ENCODE results near the gene DLK1. TPM values are rescaled to one million over a fixed set of nuclear protein-coding genes. Genes with fewer than 3 reads are reported as not detected.
A peak's percentile ranks its signal among the peaks of the same experiment; 100 is the strongest.

DLK1 gene
- total and polyA plus RNA-seq, 2 of the 13 experiments (the other 11 are each of a cell fraction or from before 2014, with no cell fraction given) = 95.5 to 312 TPM

- TF ChIP-seq HNRNPL (IDR thresholded peaks at IDR 0.05; ENCODE audit: low read depth, low read length) (peak; percentile 86), RXRB (CRISPR knock-in tag; IDR thresholded peaks at IDR 0.05; ENCODE audit: borderline replicate concordance) (peak; percentile 51; the same call in 1 of the 2 replicates), TEAD3 (CRISPR knock-in tag; optimal IDR thresholded peaks at IDR 0.05; ENCODE audit: borderline replicate concordance) (peak; percentile 20), BHLHE40 (IDR thresholded peaks at IDR 0.05; ENCODE audit: low read length) (no peak), NRL (CRISPR knock-in tag; IDR thresholded peaks at IDR 0.05; ENCODE audit: borderline replicate concordance) (0 out of 2 replicates have a peak, but pooled peaks have one; percentile 14), IRF9 (CRISPR knock-in tag; IDR thresholded peaks at IDR 0.05; ENCODE audit: borderline replicate concordance) (0 out of 2 replicates have a peak, but pooled peaks have one; percentile 57), TBX2 (CRISPR knock-in tag; IDR thresholded peaks at IDR 0.05; ENCODE audit: borderline replicate concordance) (peak; percentile 30; the same call in 1 of the 2 replicates), ZNF281 (CRISPR knock-in tag; IDR thresholded peaks at IDR 0.05; ENCODE audit: borderline replicate concordance) (peak; percentile 49; the same call in 1 of the 2 replicates), EP300 (IDR thresholded peaks at IDR 0.05; ENCODE audit: low read depth in 2 of 2, low read length in 2 of 2) (peak; percentile 53 to 78; a peak in 3 of 4 replicates), EP300 (CRISPR knock-in tag; IDR thresholded peaks at IDR 0.05; ENCODE audit: borderline replicate concordance) (no peak; the same call in 1 of the 2 replicates), ZSCAN12 (CRISPR knock-in tag; IDR thresholded peaks at IDR 0.05) (no peak)
- TF ChIP-seq, protein P1, sequence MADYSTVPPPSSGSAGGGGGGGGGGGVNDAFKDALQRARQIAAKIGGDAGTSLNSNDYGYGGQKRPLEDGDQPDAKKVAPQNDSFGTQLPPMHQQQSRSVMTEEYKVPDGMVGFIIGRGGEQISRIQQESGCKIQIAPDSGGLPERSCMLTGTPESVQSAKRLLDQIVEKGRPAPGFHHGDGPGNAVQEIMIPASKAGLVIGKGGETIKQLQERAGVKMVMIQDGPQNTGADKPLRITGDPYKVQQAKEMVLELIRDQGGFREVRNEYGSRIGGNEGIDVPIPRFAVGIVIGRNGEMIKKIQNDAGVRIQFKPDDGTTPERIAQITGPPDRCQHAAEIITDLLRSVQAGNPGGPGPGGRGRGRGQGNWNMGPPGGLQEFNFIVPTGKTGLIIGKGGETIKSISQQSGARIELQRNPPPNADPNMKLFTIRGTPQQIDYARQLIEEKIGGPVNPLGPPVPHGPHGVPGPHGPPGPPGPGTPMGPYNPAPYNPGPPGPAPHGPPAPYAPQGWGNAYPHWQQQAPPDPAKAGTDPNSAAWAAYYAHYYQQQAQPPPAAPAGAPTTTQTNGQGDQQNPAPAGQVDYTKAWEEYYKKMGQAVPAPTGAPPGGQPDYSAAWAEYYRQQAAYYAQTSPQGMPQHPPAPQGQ (CRISPR knock-in tag; IDR thresholded peaks at IDR 0.05; ENCODE audit: borderline replicate concordance) = no peak
- TF ChIP-seq, protein P2, sequence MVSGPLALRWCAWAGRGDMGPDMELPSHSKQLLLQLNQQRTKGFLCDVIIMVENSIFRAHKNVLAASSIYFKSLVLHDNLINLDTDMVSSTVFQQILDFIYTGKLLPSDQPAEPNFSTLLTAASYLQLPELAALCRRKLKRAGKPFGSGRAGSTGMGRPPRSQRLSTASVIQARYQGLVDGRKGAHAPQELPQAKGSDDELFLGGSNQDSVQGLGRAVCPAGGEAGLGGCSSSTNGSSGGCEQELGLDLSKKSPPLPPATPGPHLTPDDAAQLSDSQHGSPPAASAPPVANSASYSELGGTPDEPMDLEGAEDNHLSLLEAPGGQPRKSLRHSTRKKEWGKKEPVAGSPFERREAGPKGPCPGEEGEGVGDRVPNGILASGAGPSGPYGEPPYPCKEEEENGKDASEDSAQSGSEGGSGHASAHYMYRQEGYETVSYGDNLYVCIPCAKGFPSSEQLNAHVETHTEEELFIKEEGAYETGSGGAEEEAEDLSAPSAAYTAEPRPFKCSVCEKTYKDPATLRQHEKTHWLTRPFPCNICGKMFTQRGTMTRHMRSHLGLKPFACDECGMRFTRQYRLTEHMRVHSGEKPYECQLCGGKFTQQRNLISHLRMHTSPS (CRISPR knock-in tag; IDR thresholded peaks at IDR 0.05; ENCODE audit: low read depth) = peak; percentile 90
- TF ChIP-seq, protein P3, sequence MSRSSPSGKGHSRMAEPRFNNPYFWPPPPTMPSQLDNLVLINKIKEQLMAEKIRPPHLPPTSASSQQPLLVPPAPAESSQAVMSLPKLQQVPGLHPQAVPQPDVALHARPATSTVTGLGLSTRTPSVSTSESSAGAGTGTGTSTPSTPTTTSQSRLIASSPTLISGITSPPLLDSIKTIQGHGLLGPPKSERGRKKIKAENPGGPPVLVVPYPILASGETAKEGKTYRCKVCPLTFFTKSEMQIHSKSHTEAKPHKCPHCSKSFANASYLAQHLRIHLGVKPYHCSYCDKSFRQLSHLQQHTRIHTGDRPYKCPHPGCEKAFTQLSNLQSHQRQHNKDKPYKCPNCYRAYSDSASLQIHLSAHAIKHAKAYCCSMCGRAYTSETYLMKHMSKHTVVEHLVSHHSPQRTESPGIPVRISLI (CRISPR knock-in tag; IDR thresholded peaks at IDR 0.05; ENCODE audit: borderline replicate concordance) = no peak
Observed at GRCh38 chr14:100677554-100678468, 48.9 kb upstream of the DLK1 start (continued).
